OCI-LY7 (cell line): Measurements from ENCODE around the gene RIOK1. TPM values are rescaled to one million over a fixed set of nuclear protein-coding genes. Genes with fewer than 3 reads are reported as not detected.
"Not testable (repeated sequence)": the region's sequence is repeated elsewhere in the genome, so short reads cannot be mapped to it uniquely, and the experiment has no call there.

Experiments used
- BruUV-seq: library from RNA; stranded (reverse); fragments of 400-500 nt; replicated peaks from 2 replicates; lab custom pipeline; 2021; lab: Mats Ljungman, UMichigan
- CTCF ChIA-PET: fragments of 300-600 bp; sonication (Branson Sonifier 250); formaldehyde crosslinking; loops from one replicate; lab custom pipeline; 2022; ENCODE audit warnings: antibody characterized with exemption; ENCODE audit not compliant: unreplicated experiment; lab: Charles Lee
- POLR2A ChIA-PET: fragments of 300-600 bp; sonication (Branson Sonifier 250); formaldehyde crosslinking; loops from one replicate; lab custom pipeline; 2022; ENCODE audit warnings: antibody characterized with exemption; lab: Charles Lee
- DNase-seq: peaks from one replicate; pipeline ENCODE4 v3.0.0-alpha.2; 2015; ENCODE audit warnings: low spot score
- H2AFZ ChIP-seq: fragments of 200-600 bp; sonication (generic), shearing (Covaris generic); 2 replicates; pipeline ENCODE4 v1.6.1; 2014; ENCODE audit warnings: mild to moderate bottlenecking, antibody characterized with exemption, low read length, moderate library complexity
- H3K27ac ChIP-seq: fragments of 200-600 bp; sonication (generic); 2 replicates; pipeline ENCODE4 v1.5.1; 2014; ENCODE audit warnings: mixed run types, low read depth, mild to moderate bottlenecking, moderate library complexity, low read length, inconsistent platforms; ENCODE audit not compliant: poor library complexity, severe bottlenecking
- H3K36me3 ChIP-seq: fragments of 200-600 bp; sonication (generic); 2 replicates; pipeline ENCODE4 v1.6.1; 2014; ENCODE audit warnings: mild to moderate bottlenecking, antibody characterized with exemption, low read length, moderate library complexity, mixed read lengths; ENCODE audit not compliant: insufficient read depth
- H3K4me1 ChIP-seq: fragments of 200-600 bp; sonication (generic); 2 replicates; pipeline ENCODE4 v1.5.1; 2014; ENCODE audit warnings: mild to moderate bottlenecking, low read length; ENCODE audit not compliant: insufficient read depth, poor library complexity, severe bottlenecking
- H3K4me2 ChIP-seq: fragments of 200-600 bp; sonication (generic); 2 replicates; pipeline ENCODE4 v1.6.1; 2014; ENCODE audit warnings: mild to moderate bottlenecking, low read length
- H3K4me3 ChIP-seq: fragments of 200-600 bp; sonication (generic); 2 replicates; pipeline ENCODE4 v1.5.1; 2014; ENCODE audit warnings: mild to moderate bottlenecking, low read depth, low read length; ENCODE audit not compliant: poor library complexity, severe bottlenecking
- H3K79me2 ChIP-seq: fragments of 200-600 bp; sonication (generic); 2 replicates; pipeline ENCODE4 v1.6.1; 2016; ENCODE audit warnings: low read depth, mild to moderate bottlenecking, low read length, moderate library complexity, mixed read lengths; ENCODE audit not compliant: insufficient read depth
- H3K9me2 ChIP-seq: fragments of 200-600 bp; sonication (generic); 2 replicates; pipeline ENCODE4 v1.6.1; 2016; ENCODE audit warnings: mild to moderate bottlenecking, low read length, mixed read lengths; ENCODE audit not compliant: insufficient read depth
- H3K9me3 ChIP-seq: fragments of 200-600 bp; sonication (generic); 2 replicates; pipeline ENCODE4 v1.6.1; 2014; ENCODE audit warnings: mild to moderate bottlenecking, mixed run types, low read length, mixed read lengths
- H4K20me1 ChIP-seq: fragments of 200-600 bp; sonication (generic); 2 replicates; pipeline ENCODE4 v1.6.1; 2014; ENCODE audit warnings: mild to moderate bottlenecking, antibody characterized with exemption, low read length, moderate library complexity, mixed read lengths; ENCODE audit not compliant: insufficient read depth
- CTCF ChIP-seq: fragments of 200-600 bp; sonication (generic); conservative IDR thresholded peaks from 2 replicates; pipeline ENCODE4 v1.5.1; 2014; ENCODE audit warnings: mild to moderate bottlenecking, antibody characterized with exemption, low read length, moderate library complexity, mixed read lengths
- EZH2phosphoT487 ChIP-seq: fragments of 200-600 bp; sonication (generic); IDR thresholded peaks from 2 replicates; pipeline ENCODE4 v1.6.1; 2018; ENCODE audit warnings: low read depth, borderline replicate concordance, mild to moderate bottlenecking, mixed run types, antibody characterized with exemption, low read length, moderate library complexity, mixed read lengths
- intact Hi-C: fragments of 100-400 bp; cut with micrococcal nuclease; formaldehyde crosslinking; loops from one replicate; pipeline ENCODE4 v1.10.0; 2022; ENCODE audit not compliant: unreplicated experiment
- total RNA-seq, 2 experiments: library from RNA; depleted of rRNA in 1 of 2; stranded (reverse); fragments of >200 nt in 1 of 2; shearing (Covaris generic) in 1 of 2; gene quantifications; 2 replicates each; pipeline ENCODE4 v1.2.3, GENCODE V29; 2014 to 2022

The RIOK1 gene
- total RNA-seq, 2 experiments from 2014 or later: 35.2 to 55.0 TPM

- H3K9me2 ChIP-seq, H3K9me3 ChIP-seq, H3K79me2 ChIP-seq, CTCF ChIA-PET, H3K4me2 ChIP-seq, DNase-seq, H4K20me1 ChIP-seq, POLR2A ChIA-PET, H3K4me3 ChIP-seq, H3K27ac ChIP-seq, H3K36me3 ChIP-seq, H2AFZ ChIP-seq, H3K4me1 ChIP-seq, BruUV-seq, intact Hi-C loops: not testable (repeated sequence)
Observed at GRCh38 chr6:7350591-7350990, 39.0 kb upstream of the RIOK1 start.

- H3K27ac ChIP-seq, H3K9me2 ChIP-seq, H3K4me1 ChIP-seq, H3K9me3 ChIP-seq, BruUV-seq, H3K36me3 ChIP-seq, intact Hi-C loops, CTCF ChIA-PET, H4K20me1 ChIP-seq, H2AFZ ChIP-seq, H3K79me2 ChIP-seq, H3K4me3 ChIP-seq, H3K4me2 ChIP-seq, DNase-seq: not testable (repeated sequence)
- POLR2A ChIA-PET: interaction anchor here (0.6 to 0.7 kb wide), 3 partner anchors 34 to 828 kb away, joined by 4 to 5 read pairs (median 4); no protein-coding TSS in a partner anchor
Observed at GRCh38 chr6:7351916-7352315, 37.7 kb upstream of the RIOK1 start.

GRCh38 chr6:7367408-7367807, 22.2 kb upstream of the RIOK1 start:
- Histone ChIP-seq H2AFZ (no peak overlapping the region), H3K36me3 (no peaks in the 10 kb centered on the region), H4K20me1 (no peaks in the 10 kb centered on the region), H3K79me2 (no peaks in the 10 kb centered on the region), H3K27ac (no peak overlapping the region), H3K4me3 (no peak overlapping the region), H3K9me3 (no peaks in the 10 kb centered on the region), H3K4me2 (no peak overlapping the region), H3K9me2 (no peaks in the 10 kb centered on the region), H3K4me1 (no peaks in the 10 kb centered on the region)
- ChIA-PET POLR2A (no interaction called here), CTCF (no interaction called here)
- no TSS peak for BruUV-seq
- DNase-seq: no peak
- no peak for TF ChIP-seq CTCF
- TF ChIP-seq EZH2phosphoT487: no peak
- intact Hi-C loops: no loop called here

- ChIA-PET POLR2A (interaction anchor here (0.6 to 1.6 kb wide), 2 partner anchors 11 to 155 kb away, joined by 3 to 4 read pairs; no protein-coding TSS in a partner anchor), CTCF (no interaction called here)
- no TSS peak for BruUV-seq
Observed at GRCh38 chr6:7373739-7374138, 15.9 kb upstream of the RIOK1 start.

More at GRCh38 chr6:7373739-7374138, 15.9 kb upstream of the RIOK1 start:
- DNase-seq: no peak
- no peak overlapping the region for H2AFZ ChIP-seq
- intact Hi-C loops: no loop called here
- TF ChIP-seq CTCF (no peak), EZH2phosphoT487 (no peak)
- H3K27ac ChIP-seq: no peak overlapping the region
- no peaks in the 10 kb centered on the region for H3K4me1 ChIP-seq
- no peak overlapping the region for H3K4me2 ChIP-seq
- no peaks in the 10 kb centered on the region for H3K79me2 ChIP-seq
- H3K4me3 ChIP-seq: no peak overlapping the region
- no peaks in the 10 kb centered on the region for H3K36me3 ChIP-seq
- H3K9me2 ChIP-seq: no peaks in the 10 kb centered on the region
- H3K9me3 ChIP-seq: no peaks in the 10 kb centered on the region
- no peaks in the 10 kb centered on the region for H4K20me1 ChIP-seq
